Suppressor macrophage treated with lipopolysaccharide for 4 hours (primary cell): ENCODE measurements around the gene SH3GLB2.
A peak's percentile ranks its signal among the peaks of the same experiment; 100 is the strongest.
"Not testable (repeated sequence)": the region's sequence is repeated elsewhere in the genome, so short reads cannot be mapped to it uniquely, and the experiment has no call there.

Experiments
- DNase-seq: peaks from one replicate; pipeline ENCODE4 v3.0.0-alpha.2; 2020

Gene SH3GLB2

GRCh38 chr9:129013674-129014073 lies 14.5 kb downstream of the SH3GLB2 start:
- no peak for DNase-seq

- no peak for DNase-seq
Measured at GRCh38 chr9:129012893-129013448, 15.2 kb downstream of the SH3GLB2 start.

GRCh38 chr9:129012343-129012742 lies 15.8 kb downstream of the SH3GLB2 start:
- no peak for DNase-seq

GRCh38 chr9:129011761-129012181 lies 16.4 kb downstream of the SH3GLB2 start:
- no peak for DNase-seq

GRCh38 chr9:129011170-129011569 lies 17.0 kb downstream of the SH3GLB2 start:
- DNase-seq: no peak

- no peak for DNase-seq
Measured at GRCh38 chr9:129010267-129010975, 17.7 kb downstream of the SH3GLB2 start.

- no peak for DNase-seq
Measured at GRCh38 chr9:129009584-129010141, 18.5 kb downstream of the SH3GLB2 start.

GRCh38 chr9:129008986-129009583 lies 19.0 kb downstream of the SH3GLB2 start:
- DNase-seq: no peak

GRCh38 chr9:129008469-129008965 lies 19.6 kb downstream of the SH3GLB2 start:
- DNase-seq: no peak

- DNase-seq: no peak
Measured at GRCh38 chr9:129007766-129008468, 20.2 kb downstream of the SH3GLB2 start.

GRCh38 chr9:129007035-129007765 lies 20.9 kb downstream of the SH3GLB2 start:
- no peak for DNase-seq

- DNase-seq: peak; percentile 73
Measured at GRCh38 chr9:129006328-129007034, 21.6 kb downstream of the SH3GLB2 start.

GRCh38 chr9:129005336-129005997 lies 22.7 kb downstream of the SH3GLB2 start:
- DNase-seq: no peak

GRCh38 chr9:129004173-129004572 lies 24.0 kb downstream of the SH3GLB2 start:
- DNase-seq: not testable (repeated sequence)

- no peak for DNase-seq
Measured at GRCh38 chr9:129002992-129003391, 25.1 kb downstream of the SH3GLB2 start.

GRCh38 chr9:129001504-129002325 lies 26.4 kb downstream of the SH3GLB2 start:
- no peak for DNase-seq

- no peak for DNase-seq
Measured at GRCh38 chr9:128999581-129000206, 28.4 kb downstream of the SH3GLB2 start.

GRCh38 chr9:128998462-128998861 lies 29.7 kb downstream of the SH3GLB2 start:
- DNase-seq: no peak

- DNase-seq: no peak
Measured at GRCh38 chr9:128995791-128996190, 32.3 kb downstream of the SH3GLB2 start.

GRCh38 chr9:128992995-128993394 lies 35.1 kb downstream of the SH3GLB2 start:
- no peak for DNase-seq
